H9 (cell line): Measurements from ENCODE around the gene SPDYE1. TPM values are rescaled to one million over a fixed set of nuclear protein-coding genes. Genes with fewer than 3 reads are reported as not detected.
"Not testable (repeated sequence)": the region's sequence is repeated elsewhere in the genome, so short reads cannot be mapped to it uniquely, and the experiment has no call there.

Source experiments
- DNase-seq: peaks from one replicate; pipeline ENCODE4 v3.0.0-alpha.2; 2017
- H2AFZ ChIP-seq: one replicate; pipeline ENCODE4 v1.6.1; 2013; ENCODE audit warnings: mild to moderate bottlenecking, low read length, control low read depth, moderate library complexity
- H2AK5ac ChIP-seq: 2 replicates; pipeline ENCODE4 v1.6.1; 2013; ENCODE audit warnings: low read length, control low read depth, mixed read lengths; ENCODE audit not compliant: insufficient read length
- H2BK120ac ChIP-seq: one replicate; pipeline ENCODE4 v1.6.1; 2013; ENCODE audit warnings: low read depth, mild to moderate bottlenecking, low read length, control low read depth, inconsistent platforms; ENCODE audit not compliant: poor library complexity, severe bottlenecking
- H2BK12ac ChIP-seq: 2 replicates; pipeline ENCODE4 v1.6.1; 2013; ENCODE audit warnings: low read length, control low read depth, mixed read lengths, low read depth; ENCODE audit not compliant: insufficient read length
- H2BK15ac ChIP-seq: 2 replicates; pipeline ENCODE4 v1.6.1; 2013; ENCODE audit warnings: low read depth, low read length, control low read depth
- H2BK20ac ChIP-seq: one replicate; pipeline ENCODE4 v1.6.1; 2013; ENCODE audit warnings: low read depth, mild to moderate bottlenecking, low read length, control low read depth, inconsistent platforms; ENCODE audit not compliant: poor library complexity, severe bottlenecking
- H2BK5ac ChIP-seq: 2 replicates; pipeline ENCODE4 v1.6.1; 2013; ENCODE audit warnings: low read length, control low read depth, mixed read lengths; ENCODE audit not compliant: insufficient read length
- H3K14ac ChIP-seq: 2 replicates; pipeline ENCODE4 v1.6.1; 2013; ENCODE audit warnings: low read length, control low read depth; ENCODE audit not compliant: insufficient read depth
- H3K18ac ChIP-seq: 2 replicates; pipeline ENCODE4 v1.6.1; 2013; ENCODE audit warnings: low read depth, mild to moderate bottlenecking, mixed read lengths, low read length, control low read depth; ENCODE audit not compliant: insufficient read length
- H3K23ac ChIP-seq: 2 replicates; pipeline ENCODE4 v1.6.1; 2013; ENCODE audit warnings: low read length, control low read depth, mixed read lengths, low read depth; ENCODE audit not compliant: insufficient read length
- H3K23me2 ChIP-seq: 2 replicates; pipeline ENCODE4 v1.6.1; 2013; ENCODE audit warnings: low read depth, mild to moderate bottlenecking, mixed read lengths, low read length, control low read depth; ENCODE audit not compliant: insufficient read length, poor library complexity, severe bottlenecking
- H3K27ac ChIP-seq: 2 replicates; pipeline ENCODE4 v1.5.1; 2013; ENCODE audit warnings: low read length, control low read depth, mixed read lengths, low read depth; ENCODE audit not compliant: insufficient read length
- H3K27me3 ChIP-seq: 2 replicates; pipeline ENCODE4 v1.6.1; 2013; ENCODE audit warnings: low read length, control low read depth, inconsistent platforms; ENCODE audit not compliant: insufficient read depth
- H3K4ac ChIP-seq: 2 replicates; pipeline ENCODE4 v1.6.1; 2013; ENCODE audit warnings: low read depth, mild to moderate bottlenecking, control low read depth, inconsistent platforms, low read length, moderate library complexity
- H3K4me1 ChIP-seq: 2 replicates; pipeline ENCODE4 v1.6.1; 2013; ENCODE audit warnings: low read length, control low read depth, inconsistent platforms; ENCODE audit not compliant: insufficient read depth
- H3K4me2 ChIP-seq: 2 replicates; pipeline ENCODE4 v1.6.1; 2013; ENCODE audit warnings: low read length, control low read depth, mixed read lengths; ENCODE audit not compliant: insufficient read length, insufficient read depth
- H3K56ac ChIP-seq: 2 replicates; pipeline ENCODE4 v1.6.1; 2013; ENCODE audit warnings: low read depth, mild to moderate bottlenecking, mixed read lengths, low read length, control low read depth; ENCODE audit not compliant: insufficient read length
- H3K79me1 ChIP-seq: 2 replicates; pipeline ENCODE4 v1.6.1; 2013; ENCODE audit warnings: low read depth, mild to moderate bottlenecking, moderate library complexity, low read length, control low read depth, inconsistent platforms; ENCODE audit not compliant: insufficient read depth, poor library complexity, severe bottlenecking
- H3K79me2 ChIP-seq: 2 replicates; pipeline ENCODE4 v1.6.1; 2013; ENCODE audit warnings: low read length, control low read depth, inconsistent platforms; ENCODE audit not compliant: insufficient read depth
- H3K9ac ChIP-seq: 2 replicates; pipeline ENCODE4 v1.6.1; 2013; ENCODE audit warnings: low read length, control low read depth, mixed read lengths; ENCODE audit not compliant: insufficient read length; ENCODE audit errors: extremely low read depth
- H3K9me3 ChIP-seq: one replicate; pipeline ENCODE4 v1.6.1; 2013; ENCODE audit warnings: low read depth, low read length, inconsistent platforms; ENCODE audit not compliant: control insufficient read depth
- H3T11ph ChIP-seq: one replicate; pipeline ENCODE4 v1.6.1; 2013; ENCODE audit warnings: mild to moderate bottlenecking, low read length, control low read depth, inconsistent platforms
- H4K20me1 ChIP-seq: one replicate; pipeline ENCODE4 v1.6.1; 2013; ENCODE audit not compliant: control insufficient read depth, insufficient read length, insufficient read depth
- H4K5ac ChIP-seq: 2 replicates; pipeline ENCODE4 v1.6.1; 2013; ENCODE audit warnings: low read depth, mild to moderate bottlenecking, mixed read lengths, low read length, control low read depth; ENCODE audit not compliant: insufficient read length
- H4K8ac ChIP-seq: replicated peaks from 2 replicates; pipeline ENCODE4 v1.6.1; 2013; ENCODE audit warnings: low read length, control low read depth, mixed read lengths, low read depth; ENCODE audit not compliant: insufficient read length
- H4K91ac ChIP-seq: 2 replicates; pipeline ENCODE4 v1.6.1; 2013; ENCODE audit warnings: low read depth, mild to moderate bottlenecking, moderate library complexity, mixed read lengths, low read length, control low read depth; ENCODE audit not compliant: insufficient read length
- H3K27ac Mint-ChIP-seq, 3 experiments: 2 replicates in 2 of 3; 3 replicates in 1 of 3; pipeline ENCODE4 v1.8.0; 2020 to 2021; ENCODE audit warnings: mixed read lengths in 3 of 3, mild to moderate bottlenecking in 1 of 3, moderate library complexity in 1 of 3
- H3K27me3 Mint-ChIP-seq: 2 replicates; pipeline ENCODE4 v1.8.0; 2021; ENCODE audit warnings: low read depth, mild to moderate bottlenecking, moderate library complexity, mixed read lengths
- H3K36me3 Mint-ChIP-seq, 3 experiments: 2 replicates in 2 of 3; 3 replicates in 1 of 3; pipeline ENCODE4 v1.8.0; 2020 to 2021; ENCODE audit warnings: low read depth in 3 of 3, mixed read lengths in 3 of 3; ENCODE audit not compliant: insufficient read depth in 1 of 3
- H3K4me1 Mint-ChIP-seq, 2 experiments: 2 replicates each; pipeline ENCODE4 v1.8.0; 2020; ENCODE audit warnings: mixed read lengths in 2 of 2
- H3K4me3 Mint-ChIP-seq, 2 experiments: 2 replicates in 1 of 2; 3 replicates in 1 of 2; pipeline ENCODE4 v1.8.0; 2020 to 2021; ENCODE audit warnings: mild to moderate bottlenecking in 2 of 2, mixed read lengths in 2 of 2, moderate library complexity in 1 of 2
- H3K9me3 Mint-ChIP-seq, 2 experiments: 2 replicates in 1 of 2; 3 replicates in 1 of 2; pipeline ENCODE4 v1.8.0; 2020; ENCODE audit warnings: mild to moderate bottlenecking in 2 of 2, mixed read lengths in 2 of 2, moderate library complexity in 1 of 2
- WGBS: extraction: QIAGEN DNeasy Blood & Tissue Kit; methylation state at CpG from one replicate; pipeline ENCODE4 v1.1.7; 2013; ENCODE audit warnings: missing lambda C conversion rate, low lambda C conversion rate, mixed read lengths; ENCODE audit not compliant: insufficient read length; ENCODE audit errors: extremely low coverage; 5-methylcytosine and 5-hydroxymethylcytosine counted together
- total RNA-seq: library from RNA; stranded (reverse); gene quantifications from 2 replicates; pipeline ENCODE4 v1.2.1, GENCODE V29; 2021
- TF ChIP-seq, protein P1 (sequence below): fragments of 200-600 bp; sonication (generic); conservative IDR thresholded peaks from 3 replicates; pipeline ENCODE4 v1.8.0; 2021; ENCODE audit warnings: antibody characterized with exemption, mild to moderate bottlenecking

SPDYE1 gene
- total RNA-seq, 1 experiment from 2014 or later: not detected

DNA sequence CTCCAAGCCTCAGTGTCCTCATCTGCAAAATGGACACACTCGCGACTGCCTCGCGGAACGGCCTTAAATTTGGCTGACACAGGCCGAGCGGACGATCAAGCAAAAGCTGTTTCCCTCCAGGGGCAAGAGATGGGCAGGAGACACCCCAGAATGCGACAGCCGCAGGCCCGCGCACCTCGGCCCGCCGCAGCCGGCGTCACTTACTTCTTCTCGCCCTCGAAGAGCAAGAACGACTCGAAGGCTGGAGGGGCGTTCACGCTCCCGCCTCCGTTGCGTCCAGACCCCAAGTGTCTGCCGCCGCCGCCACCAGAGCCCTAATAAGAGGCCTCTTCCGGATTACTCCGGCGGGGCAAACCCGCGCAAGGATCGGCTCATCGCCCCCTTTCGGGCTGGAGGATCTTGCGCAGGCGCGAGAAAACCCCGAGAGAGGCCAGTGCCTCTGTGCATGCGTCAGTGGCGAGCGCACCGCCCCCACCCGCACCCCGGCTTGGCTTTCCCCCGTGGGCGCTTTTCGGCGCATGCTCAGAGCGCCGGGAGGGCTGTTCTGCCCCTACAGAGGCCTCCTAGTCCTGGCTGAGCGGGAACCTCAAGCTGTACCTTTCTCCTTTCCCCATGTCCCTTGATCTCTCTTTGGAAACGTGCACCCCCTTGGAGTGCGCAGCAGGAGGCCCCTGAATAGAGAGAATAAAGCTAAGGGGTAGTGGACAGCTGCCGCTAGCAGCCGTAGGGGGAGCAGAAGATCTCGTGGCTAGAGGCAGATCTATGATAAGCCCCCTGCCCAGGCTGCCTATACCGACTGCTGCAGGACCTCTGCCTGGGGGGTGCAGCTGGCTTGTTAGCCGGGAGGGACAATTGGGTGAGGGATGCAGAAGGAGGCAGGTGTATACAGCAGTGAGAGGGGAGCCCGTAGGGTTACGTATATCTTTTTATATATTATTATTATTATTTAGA, 21.4 kb downstream of the SPDYE1 start:
- not testable (repeated sequence) for H2BK15ac ChIP-seq, H3K23me2 ChIP-seq, H4K91ac ChIP-seq, H2BK20ac ChIP-seq, H3K14ac ChIP-seq, H3K4me1 Mint-ChIP-seq, H3K36me3 Mint-ChIP-seq, H3K23ac ChIP-seq, H2AFZ ChIP-seq, H3K9me3 Mint-ChIP-seq, H3K4ac ChIP-seq, H2BK5ac ChIP-seq, H3K27me3 ChIP-seq, H4K8ac ChIP-seq, H3K27ac ChIP-seq, H4K5ac ChIP-seq, H3T11ph ChIP-seq, H3K56ac ChIP-seq, H3K18ac ChIP-seq, H3K9me3 ChIP-seq, H3K79me1 ChIP-seq, H2BK120ac ChIP-seq, H2AK5ac ChIP-seq, H2BK12ac ChIP-seq, H3K27me3 Mint-ChIP-seq, H3K4me1 ChIP-seq, H3K79me2 ChIP-seq, H4K20me1 ChIP-seq
- TF ChIP-seq, protein P1, sequence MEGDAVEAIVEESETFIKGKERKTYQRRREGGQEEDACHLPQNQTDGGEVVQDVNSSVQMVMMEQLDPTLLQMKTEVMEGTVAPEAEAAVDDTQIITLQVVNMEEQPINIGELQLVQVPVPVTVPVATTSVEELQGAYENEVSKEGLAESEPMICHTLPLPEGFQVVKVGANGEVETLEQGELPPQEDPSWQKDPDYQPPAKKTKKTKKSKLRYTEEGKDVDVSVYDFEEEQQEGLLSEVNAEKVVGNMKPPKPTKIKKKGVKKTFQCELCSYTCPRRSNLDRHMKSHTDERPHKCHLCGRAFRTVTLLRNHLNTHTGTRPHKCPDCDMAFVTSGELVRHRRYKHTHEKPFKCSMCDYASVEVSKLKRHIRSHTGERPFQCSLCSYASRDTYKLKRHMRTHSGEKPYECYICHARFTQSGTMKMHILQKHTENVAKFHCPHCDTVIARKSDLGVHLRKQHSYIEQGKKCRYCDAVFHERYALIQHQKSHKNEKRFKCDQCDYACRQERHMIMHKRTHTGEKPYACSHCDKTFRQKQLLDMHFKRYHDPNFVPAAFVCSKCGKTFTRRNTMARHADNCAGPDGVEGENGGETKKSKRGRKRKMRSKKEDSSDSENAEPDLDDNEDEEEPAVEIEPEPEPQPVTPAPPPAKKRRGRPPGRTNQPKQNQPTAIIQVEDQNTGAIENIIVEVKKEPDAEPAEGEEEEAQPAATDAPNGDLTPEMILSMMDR: peak; percentile 85
- Mint-ChIP-seq H3K27ac (peak overlapping the region in 2 of 3 experiments; percentile 70 to 85; a peak in 3 of 7 replicates), H3K4me3 (peak overlapping the region; percentile 86 to 91)
- Histone ChIP-seq H3K9ac (peak overlapping the region; percentile 79), H3K4me2 (peak overlapping the region; percentile 65)
- no CpG with 5 or more reads among the region's 63 CpGs for WGBS
- peak; percentile 96 for DNase-seq

DNA sequence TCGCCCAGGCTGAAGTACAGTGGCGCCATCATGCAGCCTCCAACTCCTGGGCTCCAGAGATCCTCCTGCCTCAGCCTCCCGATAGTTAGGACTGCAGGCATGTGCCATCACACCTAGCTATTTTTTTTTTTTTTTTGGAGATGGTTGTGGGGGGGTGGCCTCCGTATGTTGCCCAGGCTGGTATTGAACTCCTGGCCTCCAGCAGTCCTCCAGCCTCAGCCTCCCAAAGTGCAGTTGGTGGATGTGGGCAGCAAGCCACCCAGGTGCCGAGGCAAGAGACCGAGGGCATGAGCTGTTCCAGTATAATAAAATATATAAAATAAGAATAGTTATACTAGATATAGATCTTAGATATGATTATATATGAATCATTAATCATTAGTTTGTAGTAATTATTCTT, 22.1 kb downstream of the SPDYE1 start:
- not testable (repeated sequence) for H3K9me3 Mint-ChIP-seq, H3K4ac ChIP-seq, H3K79me2 ChIP-seq, H2BK5ac ChIP-seq, H4K20me1 ChIP-seq, H3K27ac Mint-ChIP-seq, H3K4me1 Mint-ChIP-seq, H3K56ac ChIP-seq, H3K9me3 ChIP-seq, H4K91ac ChIP-seq, H3K4me2 ChIP-seq, H3K14ac ChIP-seq, H3K23ac ChIP-seq, H2AFZ ChIP-seq, H3K27me3 ChIP-seq, H2AK5ac ChIP-seq, H3K18ac ChIP-seq, H2BK120ac ChIP-seq, H4K5ac ChIP-seq, H3K27ac ChIP-seq, H3K27me3 Mint-ChIP-seq, H3K9ac ChIP-seq, H2BK20ac ChIP-seq, H4K8ac ChIP-seq, H3K79me1 ChIP-seq, H2BK12ac ChIP-seq, H3K4me3 Mint-ChIP-seq, DNase-seq, H3T11ph ChIP-seq, H3K36me3 Mint-ChIP-seq, H3K23me2 ChIP-seq, H3K4me1 ChIP-seq, H2BK15ac ChIP-seq
- WGBS: no CpG with 5 or more reads among the region's 6 CpGs
